Suprapubic skin (tissue), 4 donors: Measurements from ENCODE around the gene TENM3. TPM values are rescaled to one million over a fixed set of nuclear protein-coding genes. Genes with fewer than 3 reads are reported as not detected.

Experiments used
- DNase-seq, 2 donors: peaks; one replicate each; pipeline ENCODE4 v3.0.0-alpha.2; 2019; ENCODE audit warnings: low spot score in 2 of 2
- H3K27ac ChIP-seq: fragments of 200-600 bp; sonication (generic); one replicate; pipeline ENCODE4 v1.5.1; 2019
- H3K27me3 ChIP-seq: fragments of 200-600 bp; sonication (generic); one replicate; pipeline ENCODE4 v1.5.1; 2019
- H3K36me3 ChIP-seq: fragments of 200-600 bp; sonication (generic); one replicate; pipeline ENCODE4 v1.5.1; 2019
- H3K4me1 ChIP-seq: fragments of 200-600 bp; sonication (generic); one replicate; pipeline ENCODE4 v1.5.1; 2019
- H3K4me3 ChIP-seq: fragments of 200-600 bp; sonication (generic); one replicate; pipeline ENCODE4 v1.5.1; 2019; ENCODE audit warnings: mild to moderate bottlenecking
- H3K9me3 ChIP-seq: fragments of 200-600 bp; sonication (generic); one replicate; pipeline ENCODE4 v1.5.1; 2019
- CTCF ChIP-seq, 2 donors: fragments of 200-600 bp in 1 of 2; fragments of 450-650 bp in 1 of 2; sonication (generic) in 1 of 2; IDR thresholded peaks; one replicate each; pipeline ENCODE4 v1.5.1; 2016 to 2019; ENCODE audit warnings: antibody characterized with exemption in 2 of 2, mild to moderate bottlenecking in 1 of 2, moderate library complexity in 1 of 2
- EP300 ChIP-seq: sonication (generic); formaldehyde crosslinking; IDR thresholded peaks from one replicate; pipeline ENCODE4 v1.6.1; 2017; ENCODE audit warnings: antibody characterized with exemption
- POLR2A ChIP-seq, 2 donors: fragments of 450-650 bp; IDR thresholded peaks; one replicate each; pipeline ENCODE4 v1.6.1; 2017; ENCODE audit warnings: antibody characterized with exemption in 2 of 2, mild to moderate bottlenecking in 2 of 2, moderate library complexity in 2 of 2
- POLR2AphosphoS5 ChIP-seq, 3 donors: sonication (generic); formaldehyde crosslinking; IDR thresholded peaks; one replicate each; pipeline ENCODE4 v1.6.1; 2017; ENCODE audit warnings: antibody characterized with exemption in 3 of 3
- WGBS: methylation state at CpG from one replicate; pipeline ENCODE4 v1.1.5; 2018; 5-methylcytosine and 5-hydroxymethylcytosine counted together
- total RNA-seq, 4 donors: library from RNA; depleted of rRNA; stranded (reverse); fragments of >200 nt; gene quantifications; one replicate each; pipeline ENCODE4 v1.1.0, GENCODE V29; 2016

The TENM3 gene
- total RNA-seq, 4 donors from 2014 or later: 0.81 to 2.9 (median 1.8) TPM

- Histone ChIP-seq H3K27ac (no peak overlapping the region), H3K4me1 (no peaks in the 10 kb centered on the region), H3K36me3 (no peaks in the 10 kb centered on the region), H3K27me3 (no peaks in the 10 kb centered on the region), H3K4me3 (no peak overlapping the region), H3K9me3 (no peaks in the 10 kb centered on the region)
- 88% methylated on average over 1 of the region's 1 CpG for WGBS
- TF ChIP-seq POLR2AphosphoS5 (IDR thresholded peaks at IDR 0.05): no peak
- TF ChIP-seq CTCF (IDR thresholded peaks at IDR 0.05): no peak
- TF ChIP-seq POLR2A (IDR thresholded peaks at IDR 0.05): no peak
- no peak for TF ChIP-seq EP300
- no peak for DNase-seq
Observed at GRCh38 chr4:182416067-182416466, 172.9 kb downstream of the TENM3 start.

GRCh38 chr4:182418054-182418734 lies 175.0 kb downstream of the TENM3 start:
- no peak for DNase-seq
- Histone ChIP-seq H3K4me3 (no peak overlapping the region), H3K9me3 (no peaks in the 10 kb centered on the region), H3K4me1 (no peaks in the 10 kb centered on the region), H3K36me3 (no peaks in the 10 kb centered on the region), H3K27me3 (no peaks in the 10 kb centered on the region), H3K27ac (no peak overlapping the region)
- TF ChIP-seq EP300 (no peak), CTCF (IDR thresholded peaks at IDR 0.05) (no peak), POLR2AphosphoS5 (IDR thresholded peaks at IDR 0.05) (no peak), POLR2A (IDR thresholded peaks at IDR 0.05) (no peak)
- 58% methylated on average over 9 of the region's 9 CpGs for WGBS

- Histone ChIP-seq H3K4me1 (no peaks in the 10 kb centered on the region), H3K9me3 (no peaks in the 10 kb centered on the region), H3K36me3 (no peaks in the 10 kb centered on the region), H3K27ac (no peak overlapping the region), H3K27me3 (no peaks in the 10 kb centered on the region), H3K4me3 (no peak overlapping the region)
- DNase-seq: no peak
- WGBS: 59% methylated on average over 7 of the region's 7 CpGs
- TF ChIP-seq EP300 (no peak), CTCF (IDR thresholded peaks at IDR 0.05) (no peak), POLR2AphosphoS5 (IDR thresholded peaks at IDR 0.05) (no peak), POLR2A (IDR thresholded peaks at IDR 0.05) (no peak)
Observed at GRCh38 chr4:182420189-182420588, 177.0 kb downstream of the TENM3 start.

GRCh38 chr4:182421753-182422152 lies 178.6 kb downstream of the TENM3 start:
- H3K9me3 ChIP-seq: no peaks in the 10 kb centered on the region
- WGBS: 85% methylated on average over 5 of the region's 5 CpGs
- DNase-seq: no peak
- H3K36me3 ChIP-seq: no peaks in the 10 kb centered on the region
- H3K4me3 ChIP-seq: no peak overlapping the region
- H3K27ac ChIP-seq: no peak overlapping the region
- no peaks in the 10 kb centered on the region for H3K4me1 ChIP-seq
- TF ChIP-seq POLR2A (IDR thresholded peaks at IDR 0.05) (no peak), CTCF (IDR thresholded peaks at IDR 0.05) (no peak), EP300 (no peak), POLR2AphosphoS5 (IDR thresholded peaks at IDR 0.05) (no peak)
- H3K27me3 ChIP-seq: no peaks in the 10 kb centered on the region

- no peaks in the 10 kb centered on the region for H3K27me3 ChIP-seq
- no peaks in the 10 kb centered on the region for H3K4me1 ChIP-seq
- no peaks in the 10 kb centered on the region for H3K36me3 ChIP-seq
- 67% methylated on average over 2 of the region's 2 CpGs for WGBS
- H3K27ac ChIP-seq: no peak overlapping the region
- no peak overlapping the region for H3K4me3 ChIP-seq
- TF ChIP-seq EP300 (no peak), POLR2AphosphoS5 (IDR thresholded peaks at IDR 0.05) (no peak), POLR2A (IDR thresholded peaks at IDR 0.05) (no peak), CTCF (IDR thresholded peaks at IDR 0.05) (no peak)
- DNase-seq: no peak
- no peaks in the 10 kb centered on the region for H3K9me3 ChIP-seq
Observed at GRCh38 chr4:182425302-182425701, 182.1 kb downstream of the TENM3 start.
